Erythroblast (primary cell): Measurements from ENCODE around the gene CAMK1D.

Source experiments
- GATA1 ChIP-seq: IDR thresholded peaks from 2 replicates; pipeline ENCODE4 v1.6.1; 2011; ENCODE audit warnings: low read depth, mild to moderate bottlenecking, control low read depth, low read length, moderate library complexity
- POLR2A ChIP-seq: IDR thresholded peaks from 2 replicates; pipeline ENCODE4 v1.6.1; 2011; ENCODE audit warnings: mild to moderate bottlenecking, low read length

GRCh38 chr10:12785415-12785831, 436.1 kb downstream of the CAMK1D start:
- no peak for TF ChIP-seq POLR2A
- no peak for TF ChIP-seq GATA1
